H9 (cell line): Measurements from ENCODE around the gene PDE6D. TPM values are rescaled to one million over a fixed set of nuclear protein-coding genes. Genes with fewer than 3 reads are reported as not detected.

ENCODE experiments used
- DNase-seq: peaks from one replicate; pipeline ENCODE4 v3.0.0-alpha.2; 2017
- H2AFZ ChIP-seq: one replicate; pipeline ENCODE4 v1.6.1; 2013; ENCODE audit warnings: mild to moderate bottlenecking, low read length, control low read depth, moderate library complexity
- H2AK5ac ChIP-seq: 2 replicates; pipeline ENCODE4 v1.6.1; 2013; ENCODE audit warnings: low read length, control low read depth, mixed read lengths; ENCODE audit not compliant: insufficient read length
- H2BK120ac ChIP-seq: one replicate; pipeline ENCODE4 v1.6.1; 2013; ENCODE audit warnings: low read depth, mild to moderate bottlenecking, low read length, control low read depth, inconsistent platforms; ENCODE audit not compliant: poor library complexity, severe bottlenecking
- H2BK12ac ChIP-seq: 2 replicates; pipeline ENCODE4 v1.6.1; 2013; ENCODE audit warnings: low read length, control low read depth, mixed read lengths, low read depth; ENCODE audit not compliant: insufficient read length
- H2BK15ac ChIP-seq: 2 replicates; pipeline ENCODE4 v1.6.1; 2013; ENCODE audit warnings: low read depth, low read length, control low read depth
- H2BK20ac ChIP-seq: one replicate; pipeline ENCODE4 v1.6.1; 2013; ENCODE audit warnings: low read depth, mild to moderate bottlenecking, low read length, control low read depth, inconsistent platforms; ENCODE audit not compliant: poor library complexity, severe bottlenecking
- H2BK5ac ChIP-seq: 2 replicates; pipeline ENCODE4 v1.6.1; 2013; ENCODE audit warnings: low read length, control low read depth, mixed read lengths; ENCODE audit not compliant: insufficient read length
- H3K14ac ChIP-seq: 2 replicates; pipeline ENCODE4 v1.6.1; 2013; ENCODE audit warnings: low read length, control low read depth; ENCODE audit not compliant: insufficient read depth
- H3K18ac ChIP-seq: 2 replicates; pipeline ENCODE4 v1.6.1; 2013; ENCODE audit warnings: low read depth, mild to moderate bottlenecking, mixed read lengths, low read length, control low read depth; ENCODE audit not compliant: insufficient read length
- H3K23ac ChIP-seq: 2 replicates; pipeline ENCODE4 v1.6.1; 2013; ENCODE audit warnings: low read length, control low read depth, mixed read lengths, low read depth; ENCODE audit not compliant: insufficient read length
- H3K23me2 ChIP-seq: 2 replicates; pipeline ENCODE4 v1.6.1; 2013; ENCODE audit warnings: low read depth, mild to moderate bottlenecking, mixed read lengths, low read length, control low read depth; ENCODE audit not compliant: insufficient read length, poor library complexity, severe bottlenecking
- H3K27ac ChIP-seq: 2 replicates; pipeline ENCODE4 v1.5.1; 2013; ENCODE audit warnings: low read length, control low read depth, mixed read lengths, low read depth; ENCODE audit not compliant: insufficient read length
- H3K27me3 ChIP-seq: 2 replicates; pipeline ENCODE4 v1.6.1; 2013; ENCODE audit warnings: low read length, control low read depth, inconsistent platforms; ENCODE audit not compliant: insufficient read depth
- H3K4ac ChIP-seq: 2 replicates; pipeline ENCODE4 v1.6.1; 2013; ENCODE audit warnings: low read depth, mild to moderate bottlenecking, control low read depth, inconsistent platforms, low read length, moderate library complexity
- H3K4me1 ChIP-seq: 2 replicates; pipeline ENCODE4 v1.6.1; 2013; ENCODE audit warnings: low read length, control low read depth, inconsistent platforms; ENCODE audit not compliant: insufficient read depth
- H3K4me2 ChIP-seq: 2 replicates; pipeline ENCODE4 v1.6.1; 2013; ENCODE audit warnings: low read length, control low read depth, mixed read lengths; ENCODE audit not compliant: insufficient read length, insufficient read depth
- H3K56ac ChIP-seq: 2 replicates; pipeline ENCODE4 v1.6.1; 2013; ENCODE audit warnings: low read depth, mild to moderate bottlenecking, mixed read lengths, low read length, control low read depth; ENCODE audit not compliant: insufficient read length
- H3K79me1 ChIP-seq: 2 replicates; pipeline ENCODE4 v1.6.1; 2013; ENCODE audit warnings: low read depth, mild to moderate bottlenecking, moderate library complexity, low read length, control low read depth, inconsistent platforms; ENCODE audit not compliant: insufficient read depth, poor library complexity, severe bottlenecking
- H3K79me2 ChIP-seq: 2 replicates; pipeline ENCODE4 v1.6.1; 2013; ENCODE audit warnings: low read length, control low read depth, inconsistent platforms; ENCODE audit not compliant: insufficient read depth
- H3K9ac ChIP-seq: 2 replicates; pipeline ENCODE4 v1.6.1; 2013; ENCODE audit warnings: low read length, control low read depth, mixed read lengths; ENCODE audit not compliant: insufficient read length; ENCODE audit errors: extremely low read depth
- H3K9me3 ChIP-seq: one replicate; pipeline ENCODE4 v1.6.1; 2013; ENCODE audit warnings: low read depth, low read length, inconsistent platforms; ENCODE audit not compliant: control insufficient read depth
- H3T11ph ChIP-seq: one replicate; pipeline ENCODE4 v1.6.1; 2013; ENCODE audit warnings: mild to moderate bottlenecking, low read length, control low read depth, inconsistent platforms
- H4K20me1 ChIP-seq: one replicate; pipeline ENCODE4 v1.6.1; 2013; ENCODE audit not compliant: control insufficient read depth, insufficient read length, insufficient read depth
- H4K5ac ChIP-seq: 2 replicates; pipeline ENCODE4 v1.6.1; 2013; ENCODE audit warnings: low read depth, mild to moderate bottlenecking, mixed read lengths, low read length, control low read depth; ENCODE audit not compliant: insufficient read length
- H4K8ac ChIP-seq: replicated peaks from 2 replicates; pipeline ENCODE4 v1.6.1; 2013; ENCODE audit warnings: low read length, control low read depth, mixed read lengths, low read depth; ENCODE audit not compliant: insufficient read length
- H4K91ac ChIP-seq: 2 replicates; pipeline ENCODE4 v1.6.1; 2013; ENCODE audit warnings: low read depth, mild to moderate bottlenecking, moderate library complexity, mixed read lengths, low read length, control low read depth; ENCODE audit not compliant: insufficient read length
- H3K27ac Mint-ChIP-seq, 3 experiments: 2 replicates in 2 of 3; 3 replicates in 1 of 3; pipeline ENCODE4 v1.8.0; 2020 to 2021; ENCODE audit warnings: mixed read lengths in 3 of 3, mild to moderate bottlenecking in 1 of 3, moderate library complexity in 1 of 3
- H3K27me3 Mint-ChIP-seq: 2 replicates; pipeline ENCODE4 v1.8.0; 2021; ENCODE audit warnings: low read depth, mild to moderate bottlenecking, moderate library complexity, mixed read lengths
- H3K36me3 Mint-ChIP-seq, 3 experiments: 2 replicates in 2 of 3; 3 replicates in 1 of 3; pipeline ENCODE4 v1.8.0; 2020 to 2021; ENCODE audit warnings: low read depth in 3 of 3, mixed read lengths in 3 of 3; ENCODE audit not compliant: insufficient read depth in 1 of 3
- H3K4me1 Mint-ChIP-seq, 2 experiments: 2 replicates each; pipeline ENCODE4 v1.8.0; 2020; ENCODE audit warnings: mixed read lengths in 2 of 2
- H3K4me3 Mint-ChIP-seq, 2 experiments: 2 replicates in 1 of 2; 3 replicates in 1 of 2; pipeline ENCODE4 v1.8.0; 2020 to 2021; ENCODE audit warnings: mild to moderate bottlenecking in 2 of 2, mixed read lengths in 2 of 2, moderate library complexity in 1 of 2
- H3K9me3 Mint-ChIP-seq, 2 experiments: 2 replicates in 1 of 2; 3 replicates in 1 of 2; pipeline ENCODE4 v1.8.0; 2020; ENCODE audit warnings: mild to moderate bottlenecking in 2 of 2, mixed read lengths in 2 of 2, moderate library complexity in 1 of 2
- WGBS: extraction: QIAGEN DNeasy Blood & Tissue Kit; methylation state at CpG from one replicate; pipeline ENCODE4 v1.1.7; 2013; ENCODE audit warnings: missing lambda C conversion rate, low lambda C conversion rate, mixed read lengths; ENCODE audit not compliant: insufficient read length; ENCODE audit errors: extremely low coverage; 5-methylcytosine and 5-hydroxymethylcytosine counted together
- total RNA-seq: library from RNA; stranded (reverse); gene quantifications from 2 replicates; pipeline ENCODE4 v1.2.1, GENCODE V29; 2021
- TF ChIP-seq, protein P1 (sequence below): fragments of 200-600 bp; sonication (generic); conservative IDR thresholded peaks from 3 replicates; pipeline ENCODE4 v1.8.0; 2021; ENCODE audit warnings: antibody characterized with exemption, mild to moderate bottlenecking

Gene PDE6D
- total RNA-seq, 1 experiment from 2014 or later, result 33.7 TPM

DNA sequence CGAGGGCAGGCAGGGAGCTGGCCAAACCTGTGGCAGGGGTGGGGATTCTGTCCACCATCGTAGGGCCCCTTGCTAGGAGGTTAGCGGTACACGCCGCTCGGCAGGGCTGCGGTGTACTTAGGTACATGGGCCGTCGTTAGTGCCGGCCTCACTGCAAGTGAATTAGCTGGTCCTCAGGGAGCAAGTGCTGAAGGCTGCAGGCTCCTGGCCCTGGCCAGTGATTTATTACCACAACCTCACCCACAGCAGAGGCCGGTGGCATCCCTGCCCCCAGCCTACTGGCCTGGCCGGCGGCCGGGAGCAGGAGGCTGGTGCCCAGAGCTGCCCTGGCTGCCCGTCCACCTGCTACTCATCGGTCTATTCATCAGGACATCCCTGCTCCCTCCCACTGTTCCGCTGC is 92.4 kb downstream of the PDE6D start:
- no peak overlapping the region for H3K4me3 Mint-ChIP-seq
- Histone ChIP-seq H2BK15ac (no peak overlapping the region), H3K56ac (no peak overlapping the region), H3K4me1 (peaks cover 3% of the 10 kb centered on the region; the same call in 1 of the 2 replicates), H2BK20ac (no peak overlapping the region), H2BK12ac (no peak overlapping the region), H4K20me1 (no peaks in the 10 kb centered on the region), H3K79me2 (no peaks in the 10 kb centered on the region), H3K18ac (no peak overlapping the region), H4K91ac (no peak overlapping the region), H3K23ac (no peak overlapping the region), H2AFZ (no peak overlapping the region), H3K9me3 (no peaks in the 10 kb centered on the region), H3K4me2 (no peak overlapping the region), H3T11ph (no peak overlapping the region), H3K9ac (no peak overlapping the region), H2BK5ac (no peak overlapping the region), H2BK120ac (no peak overlapping the region), H4K5ac (no peak overlapping the region), H2AK5ac (no peak overlapping the region), H3K27me3 (no peaks in the 10 kb centered on the region), H3K79me1 (no peaks in the 10 kb centered on the region), H3K4ac (no peak overlapping the region), H3K27ac (no peak overlapping the region), H4K8ac (no peak overlapping the region), H3K14ac (no peak overlapping the region), H3K23me2 (peaks cover 4% of the 10 kb centered on the region)
- H3K36me3 Mint-ChIP-seq, result no peaks in the 10 kb centered on the region; a peak in 1 of 7 replicates
- TF ChIP-seq, protein P1, sequence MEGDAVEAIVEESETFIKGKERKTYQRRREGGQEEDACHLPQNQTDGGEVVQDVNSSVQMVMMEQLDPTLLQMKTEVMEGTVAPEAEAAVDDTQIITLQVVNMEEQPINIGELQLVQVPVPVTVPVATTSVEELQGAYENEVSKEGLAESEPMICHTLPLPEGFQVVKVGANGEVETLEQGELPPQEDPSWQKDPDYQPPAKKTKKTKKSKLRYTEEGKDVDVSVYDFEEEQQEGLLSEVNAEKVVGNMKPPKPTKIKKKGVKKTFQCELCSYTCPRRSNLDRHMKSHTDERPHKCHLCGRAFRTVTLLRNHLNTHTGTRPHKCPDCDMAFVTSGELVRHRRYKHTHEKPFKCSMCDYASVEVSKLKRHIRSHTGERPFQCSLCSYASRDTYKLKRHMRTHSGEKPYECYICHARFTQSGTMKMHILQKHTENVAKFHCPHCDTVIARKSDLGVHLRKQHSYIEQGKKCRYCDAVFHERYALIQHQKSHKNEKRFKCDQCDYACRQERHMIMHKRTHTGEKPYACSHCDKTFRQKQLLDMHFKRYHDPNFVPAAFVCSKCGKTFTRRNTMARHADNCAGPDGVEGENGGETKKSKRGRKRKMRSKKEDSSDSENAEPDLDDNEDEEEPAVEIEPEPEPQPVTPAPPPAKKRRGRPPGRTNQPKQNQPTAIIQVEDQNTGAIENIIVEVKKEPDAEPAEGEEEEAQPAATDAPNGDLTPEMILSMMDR, result no peak
- DNase-seq, result no peak
- WGBS, result no CpG with 5 or more reads among the region's 17 CpGs
- H3K27me3 Mint-ChIP-seq, result peaks cover 1% of the 10 kb centered on the region; the same call in 1 of the 2 replicates
- H3K9me3 Mint-ChIP-seq, result no peaks in the 10 kb centered on the region
- H3K27ac Mint-ChIP-seq, result no peak overlapping the region
- H3K4me1 Mint-ChIP-seq, result peaks cover 38 to 48% of the 10 kb centered on the region in 2 experiments
